ENCODE measurements around the gene ULK1.

DNA sequence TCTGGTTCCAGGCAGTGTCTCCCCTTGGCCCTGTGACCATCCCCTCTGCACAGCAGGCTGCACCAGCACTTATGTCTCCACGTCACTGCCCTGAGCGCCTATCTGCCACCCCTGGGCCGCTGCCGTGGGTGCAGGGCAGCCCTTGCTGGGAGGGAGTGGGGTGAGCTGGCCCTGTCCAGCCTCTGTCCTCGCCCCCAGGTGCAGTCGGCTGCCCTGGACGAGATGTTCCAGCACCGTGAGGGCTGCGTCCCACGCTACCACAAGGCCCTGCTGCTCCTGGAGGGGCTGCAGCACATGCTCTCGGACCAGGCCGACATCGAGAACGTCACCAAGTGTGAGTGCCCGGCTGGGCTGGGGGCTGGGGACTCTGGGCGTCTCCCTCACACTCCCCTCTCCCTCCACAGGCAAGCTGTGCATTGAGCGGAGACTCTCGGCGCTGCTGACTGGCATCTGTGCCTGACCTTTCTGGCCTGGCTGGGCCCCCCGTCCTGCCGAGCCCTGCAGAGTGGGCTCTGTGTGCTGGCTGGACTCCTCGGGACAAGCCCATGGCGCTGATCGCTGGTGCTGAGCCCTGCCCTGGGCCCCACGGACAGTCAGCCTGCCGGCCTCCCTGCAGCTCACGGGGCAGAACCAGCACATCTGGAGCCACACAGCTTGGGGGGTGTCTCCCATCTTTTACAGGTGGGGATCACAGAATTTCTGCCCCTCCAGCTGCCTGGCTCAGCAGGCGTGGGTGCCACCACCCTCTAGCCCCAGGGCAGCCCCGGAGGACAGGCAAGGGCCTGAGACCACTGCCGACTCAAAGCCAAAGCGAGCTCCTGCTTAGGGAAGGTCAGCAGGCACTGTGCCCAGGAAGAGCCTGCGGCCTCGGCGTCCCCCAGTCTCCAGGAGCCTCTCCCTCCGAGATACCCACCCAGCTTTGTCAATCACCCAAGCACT is 26.7 kb downstream of the ULK1 start:
- TF ChIP-seq CTCF (IDR thresholded peaks at IDR 0.05 in 2 of 3, conservative IDR thresholded peaks at IDR 0.05 in 1 of 3; ENCODE audit: borderline replicate concordance in 1 of 3, insufficient read depth in 1 of 3, low read depth in 2 of 3, low read length in 2 of 3) = no peak
- TF ChIP-seq EZH2 (IDR thresholded peaks at IDR 0.05) = no peak
- TF ChIP-seq SIN3A (IDR thresholded peaks at IDR 0.05; ENCODE audit: low read depth) = no peak
- TF ChIP-seq POLR2AphosphoS5 (IDR thresholded peaks at IDR 0.05; ENCODE audit: low read depth, low read length) = no peak
- TF ChIP-seq YY1 (IDR thresholded peaks at IDR 0.05; ENCODE audit: extremely low read depth, insufficient replicate concordance, low read depth, low read length) = no peak
- no peak for TF ChIP-seq POLR2A (IDR thresholded peaks at IDR 0.05; ENCODE audit: borderline replicate concordance, extremely low read depth, insufficient read depth, insufficient read length)
- no peak for TF ChIP-seq EZH2phosphoT487 (IDR thresholded peaks at IDR 0.05; ENCODE audit: borderline replicate concordance)
- TF ChIP-seq RAD21 (IDR thresholded peaks at IDR 0.05; ENCODE audit: low read depth) = no peak
- no peak for TF ChIP-seq ZFX (IDR thresholded peaks at IDR 0.05)
- no peak for TF ChIP-seq EGR1 (IDR thresholded peaks at IDR 0.05; ENCODE audit: low read depth)
- TF ChIP-seq ZNF274 (IDR thresholded peaks at IDR 0.05; ENCODE audit: low read depth, low read length) = no peak

All from HCT116 (cell line).